Stimulated activated CD8-positive, alpha-beta memory T cell treated with anti-CD3 and anti-CD28 coated beads, Interleukin-2, amount 100 ng/mL, for 1 hour (primary cell): ENCODE measurements around the gene CHCHD6.

ENCODE experiments used
- DNase-seq, 2 donors: peaks; one replicate each; pipeline ENCODE4 v3.0.0-alpha.2; 2020; ENCODE audit warnings: low read depth in 2 of 2

Gene CHCHD6

DNA sequence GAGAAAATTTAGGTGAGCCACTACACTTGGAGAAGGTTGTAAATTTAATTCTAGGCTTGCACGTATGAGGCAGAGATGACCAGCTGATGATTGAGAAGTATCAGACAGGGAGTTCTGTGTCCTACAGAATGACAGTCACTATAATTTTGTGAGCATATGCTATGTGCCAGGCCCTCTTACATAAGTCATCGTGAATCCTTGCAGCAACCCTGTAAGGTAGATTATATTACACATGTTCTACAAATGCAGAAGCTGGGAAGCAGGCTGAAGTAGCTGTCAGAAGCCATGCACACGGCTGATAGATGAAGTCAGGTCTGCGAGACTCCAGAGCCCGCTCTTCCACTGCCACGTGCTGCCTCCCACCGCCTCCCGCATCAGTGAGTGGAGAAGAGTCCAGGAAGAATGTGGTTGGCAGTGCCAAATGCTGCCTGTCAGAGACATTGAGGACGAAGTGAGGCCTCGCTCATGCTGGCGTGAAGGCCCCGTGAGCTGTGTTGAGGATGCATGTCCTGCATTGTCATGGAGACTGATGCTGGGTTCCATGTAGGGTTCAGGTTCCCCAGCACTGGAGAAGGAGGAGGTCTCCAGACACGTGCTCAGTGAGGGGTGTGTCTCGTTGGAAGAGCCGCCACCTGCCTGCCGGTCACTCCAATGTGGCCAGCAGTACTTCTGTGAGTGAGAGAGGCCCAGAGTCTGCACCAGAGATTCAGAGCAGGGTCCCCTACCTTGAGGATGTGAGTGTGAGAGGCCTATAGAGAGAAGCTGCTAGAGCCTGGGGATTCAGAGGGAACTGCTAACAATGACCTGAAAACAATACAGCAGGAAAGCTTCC, 155.6 kb downstream of the CHCHD6 start:
- no peak for DNase-seq

DNA sequence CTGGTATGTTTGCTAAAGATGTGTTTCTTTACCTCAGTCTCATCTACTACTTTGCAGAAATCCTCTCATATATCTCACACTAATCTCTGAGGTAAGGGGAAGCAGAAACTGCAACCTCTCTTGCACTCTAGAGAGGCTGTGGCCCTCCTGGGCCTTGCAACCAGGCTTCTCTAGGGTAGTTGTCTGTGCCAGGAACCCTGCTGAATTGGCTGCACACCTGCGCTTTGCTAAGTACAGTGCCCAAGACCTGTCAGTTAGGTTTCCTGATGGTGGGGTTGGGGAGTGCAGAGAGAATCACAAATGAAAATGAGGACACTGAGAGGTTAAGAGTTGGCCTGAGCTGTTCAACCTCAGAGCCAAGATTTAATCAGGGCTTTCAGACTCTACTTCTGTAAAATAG, 161.7 kb downstream of the CHCHD6 start:
- no peak for DNase-seq

DNA sequence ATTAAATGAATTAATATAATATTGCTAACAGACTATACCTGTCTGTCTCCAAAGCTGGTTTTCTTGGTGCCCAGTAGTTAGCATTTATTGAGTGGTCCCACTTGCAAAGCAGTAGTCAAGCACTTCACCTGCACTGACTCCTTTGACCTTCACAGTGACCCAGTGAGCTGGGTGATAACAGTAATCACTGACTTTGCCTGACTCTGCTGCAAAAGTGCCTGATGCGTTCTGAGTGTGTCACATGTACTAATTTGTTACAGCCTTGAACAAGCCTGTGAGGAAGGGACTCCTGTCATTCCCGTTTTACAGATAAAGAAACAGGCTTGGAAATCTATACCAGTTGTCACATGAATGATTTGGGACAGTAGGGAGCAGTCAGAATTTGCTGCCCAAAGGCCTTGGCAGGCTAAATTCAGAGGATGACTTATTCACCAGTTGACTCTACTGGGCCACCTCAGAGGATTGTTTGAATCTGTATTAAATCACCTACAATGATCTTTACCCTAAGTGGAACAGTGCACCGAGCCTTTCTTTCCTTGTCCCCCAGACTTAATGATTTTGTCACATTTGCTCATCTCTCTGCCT, 162.2 kb downstream of the CHCHD6 start:
- DNase-seq: no peak

DNA sequence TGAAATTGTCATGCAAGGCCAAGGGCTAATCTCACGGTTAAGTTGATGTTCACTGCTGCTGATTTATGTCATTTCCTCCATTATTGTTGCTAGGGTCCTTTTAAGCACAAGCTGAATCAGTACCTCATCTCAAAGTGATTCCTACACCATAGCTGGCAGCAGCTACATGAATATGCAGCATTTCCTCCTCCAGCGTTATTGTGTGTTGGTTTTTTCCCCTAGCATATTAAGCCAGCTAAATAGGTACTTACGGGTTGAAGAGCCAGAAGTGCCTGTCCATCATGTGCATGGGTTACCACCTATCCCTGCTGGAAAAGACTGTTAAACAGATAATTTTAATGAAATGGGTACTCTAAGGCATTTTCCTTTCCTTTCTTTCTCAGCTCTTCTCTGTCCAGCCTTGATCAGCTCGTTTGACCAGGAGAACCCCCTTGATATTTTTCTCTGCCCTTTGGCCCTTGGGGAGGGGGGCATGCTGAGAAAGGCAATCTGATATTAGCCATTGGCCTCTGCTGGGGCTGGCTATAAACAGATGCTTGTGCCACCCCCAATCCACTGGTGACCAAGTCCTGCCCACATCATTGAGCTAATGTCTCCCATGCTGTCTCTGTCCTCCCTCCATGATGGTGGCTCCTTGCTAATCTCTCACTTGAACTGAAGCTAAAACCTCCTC, 163.3 kb downstream of the CHCHD6 start:
- no peak for DNase-seq

DNA sequence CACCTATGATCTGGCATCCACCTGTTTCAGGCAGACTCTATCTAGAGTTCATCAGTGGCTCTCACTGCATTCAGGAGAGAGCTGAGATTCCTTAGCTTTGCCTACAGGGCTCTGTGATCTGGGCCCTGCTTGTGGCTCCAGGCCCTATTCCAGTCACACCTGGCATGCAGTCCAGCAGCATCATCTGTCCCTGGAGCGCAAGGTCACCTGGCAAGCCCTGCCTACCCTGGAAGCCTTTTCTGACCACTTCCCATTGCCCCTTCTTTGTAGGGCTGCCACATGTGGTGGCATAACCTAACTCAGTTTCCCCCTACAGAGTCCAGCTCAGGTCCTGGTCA, 163.8 kb downstream of the CHCHD6 start:
- DNase-seq: no peak

DNA sequence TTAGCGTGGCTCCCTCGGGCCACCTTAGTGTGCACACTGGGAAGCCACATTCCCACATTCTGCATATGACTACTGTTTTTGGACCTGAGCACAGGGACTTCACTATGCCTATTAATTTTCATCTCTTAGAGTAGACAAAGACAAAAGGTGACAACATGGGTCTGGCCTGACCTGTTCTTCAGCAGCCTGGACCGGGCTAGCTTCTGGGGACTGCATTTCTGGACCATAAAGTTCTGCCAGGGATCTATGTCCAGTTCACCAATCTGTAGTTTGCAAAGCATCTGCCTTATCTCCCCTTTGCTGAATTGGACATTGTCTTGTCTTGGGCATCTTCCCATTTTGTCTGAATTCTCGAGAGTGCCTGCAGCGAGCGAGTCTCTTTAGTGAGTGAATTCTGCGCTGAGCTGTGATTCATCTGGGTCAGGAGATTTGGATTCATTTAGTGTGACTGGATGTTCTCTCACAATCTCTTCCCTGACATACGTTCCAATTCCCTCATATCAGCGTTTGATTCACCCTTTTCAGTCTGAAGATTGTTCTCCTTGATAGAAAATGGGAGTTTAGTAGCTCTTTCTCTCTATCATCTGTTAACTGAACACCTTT, 166.7 kb downstream of the CHCHD6 start:
- DNase-seq: no peak

DNA sequence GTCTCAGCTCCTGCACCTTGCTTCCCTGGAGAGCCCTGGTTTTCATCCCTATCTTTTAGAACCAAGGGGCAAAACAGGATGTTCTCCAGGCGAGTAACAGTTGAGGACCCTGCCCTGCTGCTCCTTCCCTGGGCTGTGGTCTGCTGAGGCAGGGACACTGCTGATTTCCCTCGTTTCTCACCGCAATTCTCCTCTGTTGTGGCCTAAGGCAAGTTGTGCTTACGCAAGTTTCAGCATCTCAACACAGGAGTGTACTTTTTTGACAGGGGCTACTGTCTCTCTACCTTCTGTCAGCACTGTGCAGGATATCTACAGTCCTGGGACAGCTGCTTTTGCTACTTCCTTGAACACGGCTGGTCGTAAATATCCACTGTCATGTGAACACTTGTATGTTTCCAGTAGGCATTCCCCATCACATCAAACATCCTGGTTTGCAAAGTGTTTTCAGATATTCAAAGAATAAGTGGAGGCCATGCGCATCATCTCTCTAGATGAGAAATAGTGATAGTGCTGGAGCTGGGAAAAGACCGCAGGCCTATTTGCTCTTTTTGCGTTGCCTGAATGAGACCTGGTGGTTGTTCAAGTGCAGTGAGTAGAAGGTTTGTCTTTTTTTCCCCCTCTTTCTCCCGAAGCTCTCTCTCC, 168.8 kb downstream of the CHCHD6 start:
- no peak for DNase-seq

DNA sequence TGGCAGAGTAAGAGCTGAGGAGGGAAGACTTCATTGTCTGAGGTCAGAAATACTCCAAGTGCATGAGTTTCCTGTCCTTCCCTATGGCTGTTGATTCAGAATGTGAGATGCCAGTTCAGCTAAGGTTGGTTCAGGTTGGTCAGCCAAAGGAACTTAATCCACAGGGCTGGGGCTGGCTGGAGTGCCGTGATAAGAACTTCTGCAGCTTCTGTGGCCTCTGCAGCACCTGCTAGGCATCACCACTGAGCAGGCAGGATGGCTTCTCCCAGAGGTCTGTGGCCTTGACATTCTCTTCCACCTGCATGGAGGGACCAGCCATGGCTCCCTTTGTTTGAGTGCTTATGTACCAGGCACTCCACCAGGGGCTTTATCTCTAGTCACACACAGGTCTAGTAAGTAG, 169.4 kb downstream of the CHCHD6 start:
- no peak for DNase-seq

DNA sequence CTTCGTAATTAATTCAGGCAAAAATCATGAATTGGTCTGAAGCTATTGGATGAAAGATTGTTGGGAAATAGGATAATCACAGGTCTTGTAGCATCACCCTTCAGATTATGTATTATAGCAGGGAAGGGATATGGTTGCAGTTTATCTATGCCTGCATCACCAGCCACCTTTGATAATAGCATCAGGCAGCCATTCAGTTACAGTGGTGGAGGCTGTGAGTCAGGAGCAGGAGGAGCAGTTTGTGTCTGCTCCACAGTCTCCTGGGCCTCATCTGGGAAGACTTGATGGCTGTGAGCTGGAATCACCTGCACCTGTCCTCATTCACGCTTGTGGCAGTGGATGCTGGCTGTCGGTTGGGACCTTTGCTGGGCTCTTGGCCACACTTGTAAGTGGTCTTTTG, 174.6 kb downstream of the CHCHD6 start:
- DNase-seq: no peak

DNA sequence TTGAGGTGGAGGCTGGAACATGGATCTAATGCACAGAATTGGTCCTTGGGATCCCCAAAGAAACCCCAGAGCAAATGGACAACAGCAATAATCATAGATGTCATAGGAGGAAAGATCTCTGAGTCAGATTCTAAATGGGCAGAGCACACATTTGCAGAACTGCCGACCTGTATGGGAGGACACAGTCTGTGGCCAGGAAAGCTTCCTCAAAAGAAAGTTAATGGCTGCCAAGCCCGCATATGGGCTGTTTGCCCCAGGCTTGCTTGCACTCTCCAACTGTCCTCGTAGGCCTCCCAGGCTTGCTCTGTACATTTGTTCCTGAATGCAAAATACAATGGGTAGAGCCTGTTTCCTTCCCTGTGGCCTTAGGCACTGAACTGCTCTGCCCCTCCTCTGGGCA, 176.9 kb downstream of the CHCHD6 start:
- DNase-seq: no peak

DNA sequence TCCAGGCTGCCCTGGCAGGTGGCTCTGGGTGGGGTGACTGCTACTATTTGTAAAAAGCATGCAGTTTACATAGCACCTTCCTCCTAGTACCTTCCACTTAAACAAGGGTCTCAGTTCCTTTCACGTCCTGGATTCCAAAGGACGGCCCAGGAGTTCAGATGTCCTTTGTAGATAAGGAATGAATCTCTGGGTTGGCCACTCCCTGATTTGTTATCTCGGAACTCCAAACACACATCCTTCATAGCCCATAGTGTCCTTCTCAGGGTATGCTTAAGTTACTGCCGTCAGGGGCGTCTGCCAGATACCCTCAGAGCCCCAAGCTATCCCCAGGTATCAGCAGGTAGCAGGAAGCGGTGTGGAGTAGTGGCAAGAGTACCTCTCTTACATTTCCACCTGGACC, 177.8 kb downstream of the CHCHD6 start:
- no peak for DNase-seq

DNA sequence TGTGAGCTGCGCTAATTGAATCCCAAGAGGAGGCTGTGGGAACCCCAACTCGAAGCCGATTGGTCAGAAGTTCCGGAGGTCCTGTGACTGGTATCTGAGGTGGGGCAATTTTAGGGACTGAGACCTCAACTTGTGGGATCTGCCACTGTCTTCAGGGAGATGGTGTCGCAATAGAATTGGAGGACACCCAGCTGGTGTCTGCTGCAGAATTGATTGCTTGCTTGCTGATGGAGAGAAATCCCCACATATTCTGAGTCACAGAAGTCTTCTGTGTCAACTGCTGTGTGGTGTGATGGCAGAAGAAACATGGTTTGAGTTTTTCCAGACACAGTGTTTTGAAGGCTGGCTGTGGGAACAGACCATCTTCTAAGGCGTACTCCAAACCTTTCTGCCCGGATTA, 179.2 kb downstream of the CHCHD6 start:
- DNase-seq: no peak

DNA sequence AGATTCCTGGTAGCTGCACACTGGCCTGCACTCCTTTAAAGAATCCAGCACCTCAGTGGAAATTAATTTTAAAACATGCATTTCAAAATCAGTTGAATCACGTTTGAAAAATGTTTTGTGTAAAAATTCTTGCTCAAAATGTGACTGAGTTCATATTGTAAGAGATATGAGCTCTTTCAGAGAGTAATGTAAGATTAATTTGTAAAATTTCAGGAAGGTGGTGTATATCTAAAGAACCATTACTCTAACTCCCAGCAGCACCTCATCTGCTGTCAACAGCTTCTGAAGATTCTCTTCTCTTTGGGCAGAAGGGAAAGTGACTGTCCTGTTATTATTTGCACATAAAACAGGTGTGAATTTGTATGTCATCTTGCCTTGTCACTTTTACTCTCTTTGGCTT, 181.4 kb downstream of the CHCHD6 start:
- no peak for DNase-seq

DNA sequence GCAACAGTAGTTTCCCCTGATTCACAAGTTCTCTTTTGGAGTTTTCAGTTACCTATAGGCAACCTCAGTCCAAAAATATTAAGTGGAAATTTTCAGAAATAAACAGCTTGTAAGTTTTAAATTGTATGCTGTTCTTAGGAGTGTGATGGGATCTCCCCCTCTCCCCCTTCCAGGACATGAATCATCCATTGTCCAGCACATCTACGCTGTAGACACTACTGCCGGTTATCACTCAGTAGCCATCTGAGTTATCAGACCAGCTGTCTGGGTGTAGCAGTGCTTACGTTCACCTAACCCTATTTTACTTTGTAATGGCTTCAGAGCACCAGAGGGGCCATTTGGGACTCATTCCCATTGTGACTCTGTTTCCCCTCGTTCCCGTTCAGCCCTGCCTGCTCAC, 182.2 kb downstream of the CHCHD6 start:
- DNase-seq: no peak

DNA sequence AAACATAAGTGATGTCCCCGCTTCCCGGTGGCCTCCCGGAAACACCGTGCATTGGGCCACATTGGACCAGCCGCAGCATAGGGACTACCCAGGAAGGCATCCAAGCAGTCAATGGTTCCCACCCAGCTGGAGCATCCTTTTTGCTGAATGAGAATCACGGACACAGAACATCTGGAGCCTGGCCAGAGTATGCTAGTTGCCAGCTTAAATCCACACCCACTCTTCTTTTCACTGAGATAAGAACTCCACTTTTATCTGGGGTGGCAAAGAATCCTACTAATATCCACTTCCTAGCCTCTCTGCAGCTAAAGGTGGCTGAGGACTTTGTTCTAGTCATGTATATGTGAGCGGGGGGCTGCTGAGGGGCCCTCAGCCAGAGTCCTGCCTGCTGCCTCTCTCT, 183.6 kb downstream of the CHCHD6 start:
- DNase-seq: no peak

DNA sequence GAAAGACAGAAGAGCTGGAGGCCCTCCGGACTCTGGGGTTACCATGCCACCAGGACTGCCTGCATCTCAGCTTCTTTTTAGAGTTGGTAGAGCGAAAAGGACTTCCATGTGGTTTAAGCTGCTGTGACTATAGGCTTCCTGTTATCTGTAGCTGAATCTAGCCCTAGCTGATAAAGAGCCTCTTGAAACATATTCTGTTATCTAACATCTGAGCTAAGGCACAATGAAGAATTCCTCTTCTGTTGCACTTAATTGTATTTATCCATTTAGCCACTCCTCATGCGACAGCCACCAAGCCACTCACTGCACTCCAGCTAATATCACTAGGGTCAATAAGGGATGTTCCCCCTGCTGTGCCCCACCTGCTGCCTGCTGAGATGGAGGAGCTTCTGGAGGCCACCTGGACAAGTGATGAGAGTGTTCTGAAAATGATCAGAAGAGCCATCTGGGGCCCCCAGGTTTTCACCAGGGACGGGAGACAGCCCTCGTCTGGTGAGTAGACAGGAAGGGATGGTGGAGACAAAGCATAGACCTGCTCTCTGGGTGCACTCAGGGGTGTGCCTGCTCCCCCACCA, 184.2 kb downstream of the CHCHD6 start:
- no peak for DNase-seq

DNA sequence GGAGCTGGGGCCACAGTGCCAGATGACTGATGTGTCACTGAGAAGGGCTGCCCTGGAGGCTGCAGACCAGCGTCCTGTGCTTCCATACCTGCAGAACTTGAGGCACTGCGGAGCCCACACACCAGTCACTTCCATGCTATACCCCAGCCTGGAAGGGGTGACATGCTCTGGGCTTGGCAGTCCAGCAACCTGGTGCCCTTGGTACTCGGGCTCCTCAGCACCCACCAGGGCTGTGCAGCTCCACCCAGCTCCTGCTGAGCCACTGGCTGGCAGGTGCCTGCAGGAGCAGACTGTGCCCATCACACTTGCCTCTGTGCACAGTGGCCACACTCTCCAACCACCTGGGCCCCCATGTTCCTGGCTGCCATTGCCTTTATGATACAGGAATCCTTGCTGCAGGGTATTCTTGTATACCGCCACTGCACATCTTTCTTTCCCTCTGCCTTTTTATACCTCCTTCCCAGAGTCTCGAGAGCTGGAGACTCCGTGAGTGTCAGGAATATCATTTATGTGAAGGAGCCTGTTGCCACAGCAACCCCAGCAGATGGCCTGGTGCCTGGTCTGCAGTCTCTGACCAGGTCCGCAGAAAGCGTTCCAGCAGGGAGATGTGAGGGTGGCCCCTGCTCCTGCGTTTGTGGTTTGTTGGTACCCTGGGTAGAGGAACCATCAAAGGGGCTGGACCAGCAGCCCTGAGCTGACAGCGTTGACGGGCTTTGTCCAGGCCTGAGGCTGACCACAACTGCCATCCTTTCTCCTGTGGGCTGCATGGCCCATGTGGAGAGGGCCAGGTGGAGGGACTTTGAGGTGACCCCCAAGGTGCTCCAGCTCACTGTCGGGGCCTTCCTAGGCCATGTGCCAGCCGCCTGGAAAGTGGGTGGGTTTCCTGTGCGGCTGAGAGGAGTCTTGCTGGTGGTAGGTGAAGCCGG, 185.5 kb downstream of the CHCHD6 start:
- no peak for DNase-seq

DNA sequence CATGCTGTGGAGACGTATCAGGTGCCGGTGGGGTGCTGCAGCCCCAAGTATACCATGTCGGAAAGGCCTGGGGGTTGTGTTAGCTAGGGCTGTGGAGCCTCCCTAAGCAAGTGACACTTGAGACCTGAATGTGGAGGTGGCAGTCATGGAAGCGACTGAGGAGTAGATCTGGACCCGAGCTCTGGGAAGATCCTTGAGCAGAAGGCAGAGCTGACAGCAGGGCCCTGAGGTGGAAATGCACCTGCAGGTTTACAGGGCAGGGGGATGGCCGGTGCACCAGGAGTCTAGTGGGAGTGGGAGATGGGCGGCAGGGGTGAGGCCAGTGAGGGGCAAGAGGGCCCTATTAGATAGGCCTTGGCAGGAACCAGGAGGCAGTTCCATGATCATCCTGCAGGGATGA, 187.1 kb downstream of the CHCHD6 start:
- no peak for DNase-seq

DNA sequence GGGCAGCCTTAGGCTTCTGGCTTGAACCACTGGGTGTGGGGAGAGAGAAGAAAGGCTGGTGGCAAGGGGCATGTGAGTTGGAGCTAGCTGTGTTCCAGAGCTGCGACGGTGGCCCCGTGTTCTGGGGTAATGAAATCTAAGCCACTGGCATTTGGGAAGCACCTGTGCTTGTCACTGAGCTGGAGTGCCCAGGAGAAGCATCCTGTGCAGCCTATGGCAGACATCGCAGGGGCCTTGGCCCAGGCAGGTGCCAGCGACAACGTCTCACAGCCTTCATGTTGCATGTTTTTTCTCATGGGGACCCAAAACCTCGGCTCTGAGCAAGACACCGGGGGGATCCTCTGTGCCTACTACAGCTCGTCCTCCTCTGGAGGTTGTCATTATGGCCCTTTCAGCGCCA, 187.8 kb downstream of the CHCHD6 start:
- DNase-seq: no peak

DNA sequence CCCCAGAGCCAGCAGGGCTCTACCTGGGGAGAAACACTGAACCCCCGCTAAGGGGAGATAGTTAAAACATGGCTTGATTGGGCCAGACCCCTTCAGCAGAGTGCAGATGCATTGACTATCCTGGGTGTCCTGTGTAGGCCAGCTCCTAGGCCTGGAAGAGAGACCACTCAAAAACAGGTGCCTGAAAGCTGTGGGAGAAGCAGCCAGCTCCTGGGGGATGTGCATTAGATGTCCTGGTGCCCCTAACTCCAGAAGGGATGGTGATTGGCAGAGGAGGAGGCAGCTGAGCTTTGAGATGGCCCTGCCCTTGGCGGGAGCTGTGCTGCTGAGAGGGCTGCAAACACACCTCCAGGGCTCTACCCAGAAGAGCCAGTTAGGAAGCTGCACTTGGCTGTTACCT, 189.6 kb downstream of the CHCHD6 start:
- no peak for DNase-seq

DNA sequence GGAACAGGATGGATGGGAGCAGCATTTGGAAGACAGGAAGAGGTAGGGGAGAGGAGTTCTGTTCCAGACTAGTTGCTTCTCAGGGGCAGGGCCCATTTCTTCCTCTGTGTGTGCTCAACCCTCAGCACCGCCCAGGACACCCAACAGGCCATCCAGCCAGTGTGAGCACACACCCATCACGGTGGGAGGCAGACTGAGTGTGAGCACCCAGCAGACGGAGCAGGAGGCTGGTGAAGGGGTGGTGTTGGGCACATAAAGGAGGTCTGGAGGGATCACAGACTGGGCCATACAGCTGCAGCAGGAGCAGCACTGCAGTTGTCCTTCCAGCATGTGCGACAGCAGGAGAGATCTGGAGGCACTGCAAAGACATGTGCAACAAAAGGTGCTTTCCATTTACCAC, 190.4 kb downstream of the CHCHD6 start:
- DNase-seq: no peak
